Measurements from ENCODE around the gene SPOCK1.

The SPOCK1 gene

DNA sequence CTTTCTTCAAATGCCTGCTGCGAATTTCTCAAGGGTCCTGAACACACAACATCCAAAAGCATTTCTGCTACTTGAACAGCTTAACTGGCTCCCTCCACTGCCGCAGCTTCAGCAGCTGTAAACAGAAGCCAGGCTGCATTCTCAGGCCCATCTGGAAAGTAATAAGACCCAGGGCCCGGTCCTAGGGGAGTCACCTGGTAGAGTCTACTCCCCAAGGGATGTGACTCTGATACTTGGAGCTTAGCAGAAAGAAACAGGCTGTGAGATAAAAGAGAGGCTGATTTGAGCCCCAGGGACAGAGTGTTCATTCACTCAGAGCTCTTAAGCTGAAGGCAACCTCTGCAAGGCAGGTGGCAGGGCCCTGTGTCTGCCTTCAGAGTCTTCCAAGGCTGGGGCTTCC is 356.8 kb downstream of the SPOCK1 start:
- no peak for DNase-seq

- DNase-seq: no peak
Observed at GRCh38 chr5:137141779-137142178, 357.3 kb downstream of the SPOCK1 start.

DNA sequence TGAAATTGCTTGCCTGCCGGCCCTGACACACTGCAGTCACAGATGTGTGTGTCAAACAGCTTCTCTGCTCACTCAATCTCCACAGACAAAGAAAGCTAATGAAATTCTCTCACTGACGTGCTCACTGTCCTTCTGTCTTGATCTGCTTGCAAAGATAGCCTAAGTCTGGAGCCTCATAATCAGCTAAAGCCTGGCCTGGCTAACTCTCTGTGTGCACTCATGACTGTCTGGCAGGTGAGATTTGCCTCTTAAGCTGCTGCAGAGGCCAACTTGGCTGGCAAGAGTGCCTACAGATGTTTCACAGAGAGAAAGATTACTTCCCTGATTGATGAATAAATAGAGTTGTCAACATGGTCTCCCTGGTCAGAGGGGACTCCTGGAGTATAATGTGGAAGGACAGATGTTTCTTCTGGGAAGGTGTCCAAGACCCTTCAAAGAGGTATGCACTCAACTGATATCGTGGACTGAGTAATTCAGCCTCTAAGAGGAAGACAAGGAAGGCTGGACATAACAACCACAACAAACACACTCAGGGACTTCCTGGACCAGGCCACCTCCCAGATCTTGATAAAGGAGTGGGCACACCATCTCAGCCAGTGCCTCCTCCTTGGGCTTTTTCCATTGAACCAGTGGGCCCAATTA is 362.0 kb downstream of the SPOCK1 start:
- DNase-seq: no peak

- no peak for DNase-seq
Observed at GRCh38 chr5:137134920-137135532, 364.1 kb downstream of the SPOCK1 start.

GRCh38 chr5:137129886-137130680 is 369.0 kb downstream of the SPOCK1 start:
- DNase-seq: no peak

DNA sequence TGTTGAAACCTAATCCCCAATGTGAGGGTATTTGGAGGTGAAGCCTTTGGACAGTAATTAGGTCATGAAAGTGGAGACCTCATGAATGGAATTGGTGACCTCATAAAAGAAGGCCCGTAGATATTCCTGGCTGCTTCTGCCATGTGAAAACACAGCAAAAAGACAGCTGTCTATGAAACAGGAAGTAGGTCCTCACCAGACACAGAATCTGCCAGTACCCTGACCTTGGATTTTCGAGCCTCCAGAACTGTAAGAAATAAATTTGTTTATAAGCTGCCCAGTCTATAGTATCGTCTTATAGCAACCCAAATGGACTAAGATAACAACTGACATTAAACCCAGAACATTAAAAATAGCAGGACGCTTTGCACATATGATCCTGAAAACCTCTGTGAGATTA is 371.1 kb downstream of the SPOCK1 start:
- no peak for DNase-seq

- DNase-seq: no peak
Observed at GRCh38 chr5:137126829-137127228, 372.3 kb downstream of the SPOCK1 start.

- DNase-seq: no peak
Observed at GRCh38 chr5:137122558-137122957, 376.6 kb downstream of the SPOCK1 start.

DNA sequence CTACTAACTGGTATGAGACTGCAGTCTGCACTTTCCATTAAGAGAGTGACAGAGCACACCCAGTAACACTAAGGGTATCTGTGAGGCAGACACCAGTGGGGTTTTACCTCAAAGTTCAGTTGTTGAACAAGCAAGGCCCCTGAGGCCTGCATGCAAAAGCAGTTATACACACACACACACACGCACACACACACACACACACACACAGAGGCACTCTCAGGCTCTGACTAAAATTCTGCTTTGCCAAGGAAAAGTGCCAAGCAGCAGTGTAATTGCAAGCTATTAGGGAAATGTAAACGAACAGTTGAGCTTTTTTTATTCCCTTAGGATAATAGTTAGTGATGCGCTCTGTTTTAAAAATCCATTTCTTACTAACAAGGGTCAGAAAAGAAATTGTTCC is 377.1 kb downstream of the SPOCK1 start:
- DNase-seq: no peak

DNA sequence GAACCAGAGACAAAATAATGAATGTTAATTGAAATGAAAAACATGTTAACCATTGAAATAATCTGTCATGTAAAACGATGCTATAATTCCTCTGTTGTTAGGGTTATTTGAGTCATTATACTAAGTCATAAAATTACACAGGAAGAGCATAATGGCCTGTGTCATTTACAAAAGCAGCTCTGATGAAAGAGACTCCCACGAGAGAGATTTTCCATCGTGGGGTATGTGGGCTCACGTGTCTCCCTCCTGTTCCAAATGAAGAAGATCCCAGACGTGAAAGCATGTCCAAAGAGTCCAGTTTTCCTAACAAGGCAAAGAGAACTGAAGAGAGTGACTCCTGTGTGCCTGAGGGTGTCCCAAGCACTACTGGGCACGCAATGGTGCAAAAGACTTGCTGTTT is 379.8 kb downstream of the SPOCK1 start:
- DNase-seq: no peak

- DNase-seq: no peak
Observed at GRCh38 chr5:137118629-137119028, 380.5 kb downstream of the SPOCK1 start.

GRCh38 chr5:137115152-137115551 is 384.0 kb downstream of the SPOCK1 start:
- no peak for DNase-seq

GRCh38 chr5:137114529-137114928 is 384.6 kb downstream of the SPOCK1 start:
- DNase-seq: no peak

- DNase-seq: no peak
Observed at GRCh38 chr5:137113939-137114338, 385.2 kb downstream of the SPOCK1 start.

DNA sequence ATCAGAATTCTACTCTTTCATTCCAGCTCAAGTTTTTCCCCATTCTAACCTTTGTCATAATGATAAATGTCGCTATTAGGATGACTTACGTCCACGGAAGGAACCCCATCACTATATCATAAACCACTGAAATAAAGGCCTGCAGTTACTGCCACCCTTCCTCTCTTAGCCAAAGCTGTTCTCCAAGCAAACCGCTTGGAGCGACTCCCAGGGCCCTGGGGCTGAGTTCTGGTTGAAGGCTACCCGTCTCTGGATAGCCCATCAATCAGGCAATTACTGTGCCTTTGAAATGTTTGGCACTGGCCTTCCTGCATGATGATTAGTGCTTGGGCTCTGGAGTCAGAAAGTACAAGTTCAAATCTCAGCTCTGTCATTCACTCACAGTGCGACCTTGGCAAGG is 386.0 kb downstream of the SPOCK1 start:
- DNase-seq: no peak

DNA sequence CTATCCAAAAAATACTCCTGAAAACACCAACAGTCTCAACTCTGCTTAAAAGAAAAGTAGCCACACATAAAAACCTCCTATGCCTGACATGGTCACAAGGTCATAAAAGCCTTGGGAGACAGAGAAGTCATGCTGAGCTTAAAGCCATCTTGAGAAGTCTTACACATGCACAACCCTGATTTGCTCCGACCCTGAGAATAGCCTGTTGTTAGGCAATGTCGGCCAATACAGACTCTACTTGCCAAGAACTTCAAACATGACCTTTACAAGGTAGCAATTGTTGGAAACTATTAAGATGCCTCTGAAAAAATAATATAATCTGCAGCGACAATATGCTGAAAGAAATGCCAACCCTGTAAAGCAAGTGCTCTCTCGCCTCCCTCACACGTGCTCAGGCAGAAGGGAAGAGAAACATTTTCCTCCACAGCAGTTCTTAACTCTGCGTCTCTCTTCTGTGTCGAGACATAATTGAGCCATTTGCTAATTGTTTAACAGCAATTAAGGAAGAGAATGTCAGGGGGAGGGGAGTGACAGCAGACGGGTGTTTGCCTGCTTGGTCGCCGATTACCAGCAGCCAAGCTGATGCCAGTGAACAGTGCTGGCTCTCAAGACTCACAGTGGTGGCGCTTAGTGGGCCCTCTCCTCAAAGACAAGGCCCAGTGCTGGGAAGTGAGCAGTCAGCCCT is 393.6 kb downstream of the SPOCK1 start:
- no peak for DNase-seq

GRCh38 chr5:137101544-137101943 is 397.6 kb downstream of the SPOCK1 start:
- no peak for DNase-seq

DNA sequence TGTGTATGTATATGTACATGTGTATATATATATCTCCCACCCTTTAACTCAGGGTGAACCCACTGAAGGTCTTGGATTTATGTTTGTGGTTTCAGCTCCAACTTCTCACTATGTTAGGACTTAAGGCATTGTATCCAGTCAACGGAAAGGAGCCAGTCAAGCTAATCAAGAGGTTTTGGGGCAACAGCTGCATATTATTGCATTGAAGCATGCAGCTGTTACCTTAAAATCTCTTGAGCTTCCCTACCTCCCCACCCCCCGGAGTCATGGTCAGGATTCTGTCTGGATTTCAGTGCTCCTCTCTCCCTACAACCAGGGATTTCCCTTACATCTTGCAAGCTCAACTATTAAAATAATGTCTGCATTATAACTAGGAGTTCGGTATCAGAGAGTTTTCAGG is 399.5 kb downstream of the SPOCK1 start:
- no peak for DNase-seq

DNA sequence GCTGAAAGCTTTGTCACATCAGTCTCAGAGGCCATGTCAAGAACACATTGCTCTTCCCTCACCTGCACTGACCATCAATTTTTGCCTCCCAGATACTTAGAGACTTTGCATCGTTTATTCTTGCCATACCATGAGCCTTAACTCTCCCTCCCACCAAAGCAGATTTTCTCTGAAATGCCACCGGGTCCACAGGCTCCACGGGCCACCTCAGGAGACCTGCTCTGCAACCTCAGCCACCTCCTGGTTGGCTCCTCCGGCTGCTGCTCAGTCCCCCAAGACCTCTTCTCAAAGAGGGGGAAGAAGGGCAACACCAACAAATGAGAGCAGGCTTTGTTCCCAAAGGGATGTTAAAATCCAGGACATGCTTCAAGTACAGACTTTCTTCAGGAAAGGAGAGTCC is 400.5 kb downstream of the SPOCK1 start:
- DNase-seq: no peak

- no peak for DNase-seq
Observed at GRCh38 chr5:137098238-137098637, 400.9 kb downstream of the SPOCK1 start.

- DNase-seq: no peak
Observed at GRCh38 chr5:137097203-137097602, 401.9 kb downstream of the SPOCK1 start.

DNA sequence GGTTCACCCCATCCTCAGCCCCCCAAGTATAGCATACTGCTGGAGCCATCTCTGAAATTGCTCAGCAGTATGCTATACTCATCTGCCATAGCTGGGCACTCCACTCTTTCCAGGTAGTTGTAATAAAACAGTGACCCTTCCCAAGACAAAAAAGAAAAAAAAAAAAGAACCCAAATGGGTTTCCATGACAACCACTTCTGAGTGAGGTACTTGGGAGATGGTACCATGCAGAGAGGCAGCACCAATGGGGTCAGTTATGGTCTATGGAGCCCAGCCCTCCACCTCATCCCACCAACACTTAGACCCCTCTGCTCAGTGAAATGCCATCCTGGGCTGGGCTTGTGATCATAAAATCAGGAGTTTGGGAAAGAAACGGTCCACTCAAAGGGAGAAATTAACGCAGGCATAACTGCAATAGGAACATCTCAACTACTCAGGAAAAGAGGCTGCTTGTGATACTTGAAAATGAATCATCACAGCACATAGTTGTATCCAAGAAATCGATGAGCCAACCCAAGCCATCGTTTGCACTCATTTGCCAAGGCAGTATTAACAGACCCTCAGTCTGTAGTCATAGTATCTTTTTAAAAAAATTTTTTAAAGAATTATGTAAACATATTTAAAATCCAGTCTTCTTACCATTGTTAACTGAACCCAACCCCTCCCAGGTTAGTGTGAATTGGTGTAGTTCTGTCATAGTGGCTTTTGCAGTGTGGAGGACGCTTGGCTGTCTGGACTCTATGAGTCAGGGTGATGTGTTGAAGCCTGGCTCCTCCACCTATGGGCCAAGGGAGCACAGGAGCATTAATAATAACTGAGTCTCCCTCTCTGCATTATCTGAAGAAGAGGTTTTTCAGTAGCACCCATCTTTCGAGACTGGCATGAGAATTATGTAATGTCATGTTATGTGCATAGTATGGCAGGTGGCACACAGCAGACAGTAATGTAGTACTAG is 402.7 kb downstream of the SPOCK1 start:
- DNase-seq: no peak

Measured in SW 1271 (cell line).